ENCODE results near the gene DFFA. TPM values are rescaled to one million over a fixed set of nuclear protein-coding genes. Genes with fewer than 3 reads are reported as not detected.
A peak's percentile ranks its signal among the peaks of the same experiment; 100 is the strongest.

DFFA gene
- total and polyA plus RNA-seq, 9 of the 15 experiments (the other 6 are each of a cell fraction or from before 2014, with no cell fraction given): 39.6 to 74.8 (median 59.2) TPM

- H2AFZ ChIP-seq (ENCODE audit: low read depth, low read length): no peak overlapping the region
- WGBS (ENCODE audit: insufficient coverage, low coverage, missing lambda C conversion rate): 72% methylated on average over 7 of the region's 7 CpGs
- no peaks in the 10 kb centered on the region for H3K9me1 ChIP-seq (ENCODE audit: control insufficient read depth, insufficient read depth, low read length)
- H3K9ac ChIP-seq (ENCODE audit: insufficient read depth in 1 of 2, low read depth in 2 of 2, low read length in 2 of 2): no peak overlapping the region
- H3K36me3 ChIP-seq (ENCODE audit: control insufficient read depth, insufficient read depth, low read length): peaks cover 3% of the 10 kb centered on the region; the same call in 1 of the 3 replicates
- ATAC-seq (no peak), DNase-seq (ENCODE audit: extremely low read depth in 1 of 4, low spot score in 3 of 4) (no peak), FAIRE-seq (no peak)
- H3K9me3 ChIP-seq (replicated peaks; ENCODE audit: control insufficient read depth, insufficient read depth, low read depth, low read length): no peaks in the 10 kb centered on the region
- peaks cover 0 to under 1% of the 10 kb centered on the region in 2 experiments; a peak in 1 of 5 replicates for H3K4me1 ChIP-seq (replicated peaks in 1 of 2; ENCODE audit: control insufficient read depth in 2 of 2, insufficient read depth in 2 of 2, low read length in 2 of 2)
- H3K4me2 ChIP-seq (ENCODE audit: insufficient read depth, low read length): no peak overlapping the region
- H3K4me3 ChIP-seq: no peak overlapping the region
- intact Hi-C loops (cut with micrococcal nuclease) (no loop called here), in situ Hi-C loops (cut with MboI) (no loop called here)
- no TSS peak for BruUV-seq (replicated peaks)
- TF ChIP-seq ZFX (CRISPR knock-in tag; IDR thresholded peaks at IDR 0.05) (no peak), CBX1 (IDR thresholded peaks at IDR 0.05; ENCODE audit: low read depth) (no peak), ZNF121 (CRISPR knock-in tag; conservative IDR thresholded peaks at IDR 0.05) (peak; percentile 67)
- H3K27me3 ChIP-seq (ENCODE audit: control insufficient read depth in 2 of 2, insufficient read depth in 2 of 2, low read length in 2 of 2): no peaks in the 10 kb centered on the region
- CTCF ChIA-PET (ENCODE audit: low intra/inter-chr PET ratio): no interaction called here
- POLR2A ChIA-PET: interaction anchor here (1.1 to 1.5 kb wide), 3 partner anchors 9 to 13 kb away, joined by 3 to 5 read pairs (median 3); no protein-coding TSS in a partner anchor
- H3K79me2 ChIP-seq (ENCODE audit: control insufficient read depth, insufficient read depth, low read length): no peaks in the 10 kb centered on the region
- H3K27ac ChIP-seq (ENCODE audit: extremely low read depth, low read depth, low read length): no peak overlapping the region
- no peaks in the 10 kb centered on the region for H4K20me1 ChIP-seq (replicated peaks; ENCODE audit: control insufficient read depth, insufficient read depth, low read length)
Observed at GRCh38 chr1:10444795-10445397, 27.4 kb downstream of the DFFA start.

DNA sequence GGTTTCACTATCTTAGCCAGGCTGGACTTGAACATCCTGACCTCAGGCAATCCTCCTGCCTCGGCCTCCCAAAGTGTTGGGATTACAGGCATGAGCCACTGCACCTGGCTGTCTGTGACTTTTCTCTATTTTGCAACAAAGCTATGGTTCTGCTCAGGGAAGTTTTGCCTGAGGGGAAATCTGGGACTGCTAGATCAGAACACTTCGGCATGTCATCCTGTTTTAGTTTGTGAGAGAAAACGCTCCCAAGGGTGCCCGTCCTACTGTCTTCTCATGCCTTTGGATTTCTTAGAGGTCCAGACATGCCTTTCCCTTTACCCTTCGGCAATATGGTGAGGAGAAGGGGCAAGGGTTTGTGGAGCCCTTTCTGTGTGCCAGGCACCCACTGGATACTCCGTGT, 28.1 kb downstream of the DFFA start:
- Histone ChIP-seq H3K36me3 (ENCODE audit: control insufficient read depth, insufficient read depth, low read length) (peaks cover 3% of the 10 kb centered on the region; the same call in 1 of the 3 replicates), H3K27me3 (ENCODE audit: control insufficient read depth in 2 of 2, insufficient read depth in 2 of 2, low read length in 2 of 2) (no peaks in the 10 kb centered on the region), H3K9me3 (replicated peaks; ENCODE audit: control insufficient read depth, insufficient read depth, low read depth, low read length) (no peaks in the 10 kb centered on the region), H4K20me1 (replicated peaks; ENCODE audit: control insufficient read depth, insufficient read depth, low read length) (no peaks in the 10 kb centered on the region), H3K4me1 (replicated peaks in 1 of 2; ENCODE audit: control insufficient read depth in 2 of 2, insufficient read depth in 2 of 2, low read length in 2 of 2) (no peaks in the 10 kb centered on the region; a peak in 1 of 5 replicates), H3K79me2 (ENCODE audit: control insufficient read depth, insufficient read depth, low read length) (no peaks in the 10 kb centered on the region), H3K27ac (ENCODE audit: extremely low read depth, low read depth, low read length) (no peak overlapping the region), H3K4me2 (ENCODE audit: insufficient read depth, low read length) (no peak overlapping the region), H3K9me1 (ENCODE audit: control insufficient read depth, insufficient read depth, low read length) (no peaks in the 10 kb centered on the region), H3K9ac (ENCODE audit: insufficient read depth in 1 of 2, low read depth in 2 of 2, low read length in 2 of 2) (peak overlapping the region in 1 of 2 experiments; percentile 21; a peak in 1 of 4 replicates), H3K4me3 (no peak overlapping the region), H2AFZ (ENCODE audit: low read depth, low read length) (no peak overlapping the region)
- FAIRE-seq (no peak), DNase-seq (ENCODE audit: extremely low read depth in 1 of 4, low spot score in 3 of 4) (no peak), ATAC-seq (no peak)
- POLR2A ChIA-PET: interaction anchor here (1.1 to 1.5 kb wide), 3 partner anchors 8 to 13 kb away, joined by 3 to 5 read pairs (median 3); no protein-coding TSS in a partner anchor
- intact Hi-C loops (cut with micrococcal nuclease) (no loop called here), in situ Hi-C loops (cut with MboI) (no loop called here)
- no TSS peak for BruUV-seq (replicated peaks)
- CTCF ChIA-PET (ENCODE audit: low intra/inter-chr PET ratio): no interaction called here
- 69% methylated on average over 6 of the region's 6 CpGs for WGBS (ENCODE audit: insufficient coverage, low coverage, missing lambda C conversion rate)
- TF ChIP-seq KDM4B (IDR thresholded peaks at IDR 0.05; ENCODE audit: borderline replicate concordance in 2 of 2, low read depth in 1 of 2) (no peak), PTRF (tag; IDR thresholded peaks at IDR 0.05) (no peak), SAFB2 (IDR thresholded peaks at IDR 0.05; ENCODE audit: borderline replicate concordance, low read depth, low read length, severe bottlenecking) (no peak), PATZ1 (CRISPR knock-in tag; IDR thresholded peaks at IDR 0.05; ENCODE audit: borderline replicate concordance) (no peak), SIX5 (IDR thresholded peaks at IDR 0.05; ENCODE audit: borderline replicate concordance in 1 of 2, insufficient read depth in 1 of 2, low read depth in 1 of 2, low read length in 2 of 2) (no peak), PRPF4 (IDR thresholded peaks at IDR 0.05; ENCODE audit: insufficient read depth, low read depth, low read length, poor library complexity, severe bottlenecking) (no peak), ZNF347 (CRISPR knock-in tag; IDR thresholded peaks at IDR 0.05; ENCODE audit: low read depth) (no peak)
- TF ChIP-seq, protein P1, sequence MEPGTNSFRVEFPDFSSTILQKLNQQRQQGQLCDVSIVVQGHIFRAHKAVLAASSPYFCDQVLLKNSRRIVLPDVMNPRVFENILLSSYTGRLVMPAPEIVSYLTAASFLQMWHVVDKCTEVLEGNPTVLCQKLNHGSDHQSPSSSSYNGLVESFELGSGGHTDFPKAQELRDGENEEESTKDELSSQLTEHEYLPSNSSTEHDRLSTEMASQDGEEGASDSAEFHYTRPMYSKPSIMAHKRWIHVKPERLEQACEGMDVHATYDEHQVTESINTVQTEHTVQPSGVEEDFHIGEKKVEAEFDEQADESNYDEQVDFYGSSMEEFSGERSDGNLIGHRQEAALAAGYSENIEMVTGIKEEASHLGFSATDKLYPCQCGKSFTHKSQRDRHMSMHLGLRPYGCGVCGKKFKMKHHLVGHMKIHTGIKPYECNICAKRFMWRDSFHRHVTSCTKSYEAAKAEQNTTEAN (CRISPR knock-in tag; IDR thresholded peaks at IDR 0.05): no peak

Data from K562 (cell line).